K562 (cell line): ENCODE measurements around the gene MLX. TPM values are rescaled to one million over a fixed set of nuclear protein-coding genes. Genes with fewer than 3 reads are reported as not detected.

Experiments used
- CHD2 ChIP-seq: IDR thresholded peaks from 2 replicates; pipeline ENCODE4 v1.6.1; 2011; ENCODE audit warnings: low read depth, low read length
- KLF16 ChIP-seq: IDR thresholded peaks from 2 replicates; pipeline ENCODE4 v1.6.1; 2016; ENCODE audit warnings: antibody characterized with exemption
- NR2C2 ChIP-seq, 2 experiments: fragments of 200-800 bp in 1 of 2; sonication (Bioruptor generic) in 1 of 2; sonication (generic) in 1 of 2; formaldehyde crosslinking in 1 of 2; IDR thresholded peaks; 2 replicates each; pipeline versions ENCODE4 v1.6.1 to v1.8.0; 2016 to 2022; ENCODE audit warnings: mild to moderate bottlenecking in 1 of 2, missing compliant biosample characterization in 1 of 2, missing genetic modification characterization in 1 of 2, missing genetic modification reagents in 1 of 2
- SIN3B ChIP-seq: fragments of 450-650 bp; IDR thresholded peaks from 2 replicates; pipeline ENCODE4 v1.6.1; 2017; ENCODE audit warnings: low read depth, mild to moderate bottlenecking, moderate library complexity
- SMARCE1 ChIP-seq: fragments of 450-650 bp; IDR thresholded peaks from 2 replicates; pipeline ENCODE4 v1.7.1; 2016; ENCODE audit warnings: mild to moderate bottlenecking
- SP2 ChIP-seq: IDR thresholded peaks from 2 replicates; pipeline ENCODE4 v1.6.1; 2011; ENCODE audit warnings: mild to moderate bottlenecking, low read depth, low read length, moderate library complexity; ENCODE audit not compliant: poor library complexity, severe bottlenecking; ENCODE audit errors: extremely low read depth
- TEAD2 ChIP-seq: fragments of 450-650 bp; IDR thresholded peaks from 2 replicates; pipeline ENCODE4 v1.6.1; 2016; ENCODE audit warnings: missing genetic modification characterization, control low read depth, missing compliant biosample characterization
- ZBTB8A ChIP-seq: fragments of 450-650 bp; IDR thresholded peaks from 2 replicates; pipeline ENCODE4 v1.6.1; 2018; ENCODE audit warnings: mild to moderate bottlenecking, moderate library complexity; ENCODE audit not compliant: partially characterized antibody
- ZNF778 ChIP-seq: fragments of 450-650 bp; formaldehyde crosslinking; IDR thresholded peaks from 2 replicates; pipeline ENCODE4 v1.4.0; 2020; ENCODE audit warnings: mild to moderate bottlenecking, moderate library complexity
- polyA plus RNA-seq, 8 experiments: library from polyadenylated mRNA; depleted of rRNA in 4 of 8; stranded (reverse) in 5 of 8; unstranded in 3 of 8; fragments of >200 nt; fragmentation: Nextera tagmentation in 2 of 8; fragmentation: Illumina TruSeq in 1 of 8; extraction: Ambion mirVana in 2 of 8; extraction: Trizol in 1 of 8; gene quantifications; 2 replicates each; pipeline versions ENCODE4 v1.2.1 to v1.2.3, GENCODE V29; 2011 to 2014; ENCODE audit warnings: inconsistent platforms in 1 of 8, missing spikeins in 1 of 8
- total RNA-seq, 7 experiments: library from RNA; depleted of rRNA in 6 of 7; stranded (reverse); fragments of >200 nt in 6 of 7; fragmentation: Illumina TruSeq in 2 of 7; extraction: Trizol in 2 of 7; gene quantifications; 2 replicates each; pipeline versions ENCODE4 v1.2.1 to v1.2.3, GENCODE V29; 2011 to 2021; ENCODE audit warnings: low replicate concordance in 1 of 7
- TF ChIP-seq, protein P1 (sequence below): fragments of 250-450 bp; sonication (Bioruptor Pico); IDR thresholded peaks from 2 replicates; pipeline ENCODE4 v1.5.0; 2021

MLX gene
- total and polyA plus RNA-seq, 9 of the 15 experiments (the other 6 are each of a cell fraction or from before 2014, with no cell fraction given), result 42.9 to 100 (median 58.9) TPM

DNA sequence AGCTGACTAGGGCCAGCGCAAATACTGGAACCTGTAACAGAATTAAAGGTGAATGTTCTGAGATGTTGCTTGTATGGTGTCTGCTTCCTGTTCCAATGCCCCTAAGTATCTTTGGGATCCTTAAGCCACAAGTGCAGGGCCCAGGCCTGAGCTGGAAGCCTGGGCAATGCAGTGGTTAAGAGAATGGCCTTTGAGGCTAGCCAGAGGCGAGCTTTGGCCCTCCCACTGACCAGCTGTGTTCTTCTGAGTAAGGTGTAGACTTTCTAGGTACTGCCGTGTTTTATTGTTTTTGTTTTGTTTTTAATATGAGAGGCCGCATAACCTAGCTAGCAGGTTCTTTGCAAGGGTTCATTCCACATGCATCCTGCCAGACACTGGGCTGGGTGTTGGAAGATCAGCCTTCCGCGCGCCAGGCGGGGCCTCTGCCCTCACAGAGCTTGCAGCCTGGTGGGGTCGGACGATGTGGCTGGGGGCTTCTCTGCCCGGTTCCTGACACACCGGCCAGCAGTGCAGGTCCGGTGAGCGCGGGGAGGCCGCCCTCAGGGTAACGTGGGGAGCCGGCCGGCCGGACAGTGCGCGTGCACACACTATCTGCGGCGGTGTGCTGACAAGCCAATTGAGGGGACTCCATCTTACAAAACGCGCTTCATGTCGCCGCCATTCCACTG lies 551 bp upstream of the MLX start (continued):
- no peak for TF ChIP-seq NR2C2 (CRISPR knock-in tag; IDR thresholded peaks at IDR 0.05)
- TF ChIP-seq NR2C2 (tag; IDR thresholded peaks at IDR 0.05), result no peak
- no peak for TF ChIP-seq CHD2
- no peak for TF ChIP-seq SIN3B
- no peak for TF ChIP-seq SMARCE1
- no peak for TF ChIP-seq TEAD2 (tag)
- no peak for TF ChIP-seq ZNF778 (CRISPR knock-in tag)
- no peak for TF ChIP-seq SP2
- TF ChIP-seq, protein P1, sequence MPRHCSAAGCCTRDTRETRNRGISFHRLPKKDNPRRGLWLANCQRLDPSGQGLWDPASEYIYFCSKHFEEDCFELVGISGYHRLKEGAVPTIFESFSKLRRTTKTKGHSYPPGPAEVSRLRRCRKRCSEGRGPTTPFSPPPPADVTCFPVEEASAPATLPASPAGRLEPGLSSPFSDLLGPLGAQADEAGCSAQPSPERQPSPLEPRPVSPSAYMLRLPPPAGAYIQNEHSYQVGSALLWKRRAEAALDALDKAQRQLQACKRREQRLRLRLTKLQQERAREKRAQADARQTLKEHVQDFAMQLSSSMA (CRISPR knock-in tag), result no peak
- TF ChIP-seq ZBTB8A, result no peak
- TF ChIP-seq KLF16, result no peak
